HG03521 (cell line): Measurements from ENCODE around the gene GBF1.
"Not testable (repeated sequence)": the region's sequence is repeated elsewhere in the genome, so short reads cannot be mapped to it uniquely, and the experiment has no call there.

Experiments
- ATAC-seq: cut with Tn5 transposase; IDR thresholded peaks from one replicate; pipeline ENCODE4 v1.9.1; 2021; ENCODE audit warnings: mild to moderate bottlenecking, moderate library complexity; ENCODE audit not compliant: unreplicated experiment

GBF1 gene

DNA sequence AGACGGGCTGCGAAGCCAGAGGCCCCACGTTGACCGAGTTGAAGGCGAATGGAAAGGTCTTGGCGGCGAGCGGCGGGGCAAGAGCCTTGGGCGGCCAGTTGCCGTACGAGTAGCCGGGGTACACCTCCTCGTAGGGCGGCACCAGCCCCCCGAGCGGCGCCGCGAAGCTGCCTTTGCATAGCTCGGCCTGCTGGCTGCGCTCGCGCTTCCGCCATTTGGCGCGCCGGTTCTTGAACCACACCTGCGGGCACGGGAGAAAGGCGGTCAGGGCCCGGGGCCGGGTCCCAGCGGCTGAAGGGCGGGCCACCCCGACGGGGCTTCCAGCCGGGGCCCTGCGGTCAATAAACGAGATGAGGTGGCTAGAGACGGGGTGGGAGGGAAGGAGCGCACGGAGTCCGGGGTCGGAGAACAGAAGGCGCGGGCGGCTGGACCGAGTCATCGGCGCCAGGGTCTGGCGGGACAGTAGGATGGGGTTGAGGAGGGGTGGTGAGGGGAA, 14.4 kb upstream of the GBF1 start:
- ATAC-seq: no peak

DNA sequence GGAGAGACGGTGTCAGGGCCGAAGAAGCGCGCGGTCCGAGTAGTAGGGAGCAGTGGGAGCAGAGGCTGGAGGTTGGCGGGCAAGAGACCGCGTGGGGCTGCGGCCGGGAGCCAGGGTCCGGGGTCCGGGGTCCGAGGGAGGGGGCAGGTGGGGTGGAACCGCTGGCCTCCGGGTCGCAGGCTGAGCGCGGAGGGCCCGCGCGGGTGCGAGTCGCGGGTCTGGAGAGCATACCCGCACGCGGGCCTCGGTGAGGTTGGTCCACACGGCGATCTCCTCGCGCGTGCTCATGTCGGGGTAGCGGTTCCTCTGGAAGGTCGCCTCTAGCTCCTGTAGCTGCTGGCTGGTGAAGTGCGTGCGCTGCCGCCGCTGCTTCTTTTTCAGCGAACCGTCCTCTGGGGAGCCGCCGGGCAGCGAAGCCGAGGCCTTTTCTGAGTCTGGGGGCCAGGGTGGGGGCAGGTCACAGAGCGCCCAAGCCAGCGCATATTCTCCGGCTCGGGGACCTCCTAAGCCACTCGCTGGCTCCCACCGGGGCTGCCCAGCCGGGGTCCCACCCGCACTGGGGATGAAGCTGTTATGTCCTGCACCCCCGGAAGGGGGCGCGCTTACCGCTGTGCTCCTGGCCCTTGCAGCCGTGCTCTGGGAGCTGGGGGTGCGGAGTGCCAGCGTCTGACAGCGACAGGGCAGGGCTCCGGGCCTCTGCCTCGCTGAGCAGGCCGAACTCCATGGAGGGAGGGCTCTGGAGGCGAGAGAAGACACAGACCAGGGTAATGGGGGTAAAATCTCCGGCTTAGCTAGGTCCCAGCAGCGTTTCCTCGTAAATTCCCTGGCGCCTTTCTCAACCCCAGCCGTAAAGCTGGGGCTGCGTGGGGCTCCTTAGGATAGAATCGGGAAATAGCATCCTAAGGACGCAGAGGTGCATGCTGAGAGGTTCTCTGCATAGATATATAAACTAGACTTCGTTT, 13.7 kb upstream of the GBF1 start:
- no peak for ATAC-seq

DNA sequence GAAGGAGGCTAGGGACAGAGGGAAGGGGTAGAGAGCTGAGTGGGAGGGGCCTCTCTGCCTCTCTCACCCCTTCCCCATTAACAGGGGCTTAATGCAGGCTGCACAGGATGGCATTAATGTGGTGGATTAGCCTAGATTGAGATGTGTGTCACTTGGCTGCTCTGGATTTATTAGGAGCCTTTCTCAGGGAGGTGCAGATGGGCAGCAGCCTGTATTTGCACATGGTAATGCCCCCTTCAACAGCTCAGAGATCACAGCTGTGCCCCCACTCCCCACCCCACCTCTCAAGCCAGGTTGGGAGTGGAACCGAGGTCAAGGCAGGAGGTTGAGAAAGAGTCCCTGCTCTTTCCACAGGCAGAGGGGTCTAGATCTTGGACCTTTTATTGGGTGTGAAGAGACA, 11.3 kb upstream of the GBF1 start:
- ATAC-seq: no peak

DNA sequence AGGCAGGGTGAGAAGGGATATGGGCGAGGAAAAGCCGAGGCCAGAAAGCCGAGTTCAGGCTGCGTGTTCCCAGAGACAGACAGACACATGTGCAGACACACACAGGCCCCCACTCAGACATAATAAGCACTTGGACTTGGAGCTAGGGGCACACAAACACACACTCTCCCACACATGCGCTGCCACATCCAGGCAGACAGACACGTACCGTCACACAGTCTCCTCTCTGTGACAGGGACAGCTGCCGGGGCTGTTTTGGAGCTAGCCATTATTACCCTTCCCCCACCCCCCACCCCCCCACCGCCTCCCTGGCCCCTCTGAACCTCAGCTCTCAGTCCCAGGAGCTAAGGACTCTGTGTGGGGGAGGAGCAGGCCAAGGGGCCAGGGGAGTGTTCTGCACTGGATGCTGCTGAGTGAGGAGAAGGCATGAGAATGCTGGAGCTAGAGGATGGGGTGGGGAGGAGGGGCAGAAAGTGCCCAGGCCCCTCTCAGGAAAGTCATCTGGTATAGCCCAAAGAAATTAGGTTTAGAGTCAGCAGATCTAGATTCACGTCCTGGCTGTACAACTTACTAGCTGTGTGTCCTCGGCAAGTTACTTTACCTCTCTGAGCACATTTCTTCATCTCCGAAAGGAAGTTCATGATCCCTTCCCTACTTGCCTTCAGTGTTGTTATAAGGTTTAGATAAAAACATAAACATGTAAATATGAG, 10.3 kb upstream of the GBF1 start:
- ATAC-seq: no peak

DNA sequence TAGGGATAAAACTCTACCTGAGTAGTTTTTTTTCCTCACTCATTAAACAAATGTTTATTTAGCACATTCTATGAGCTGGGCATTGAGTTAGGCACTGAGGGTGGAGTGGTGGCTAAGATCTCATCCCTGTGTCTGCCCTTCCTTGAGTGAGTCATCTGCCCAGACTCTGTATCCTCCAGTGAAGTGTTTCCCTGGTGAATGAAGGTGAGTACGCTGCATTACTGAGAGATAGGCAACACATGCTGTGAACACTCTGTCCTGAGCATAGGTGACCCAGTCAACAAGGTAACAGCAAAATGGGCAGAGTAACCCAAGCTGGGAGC, 9.8 kb upstream of the GBF1 start:
- no peak for ATAC-seq

DNA sequence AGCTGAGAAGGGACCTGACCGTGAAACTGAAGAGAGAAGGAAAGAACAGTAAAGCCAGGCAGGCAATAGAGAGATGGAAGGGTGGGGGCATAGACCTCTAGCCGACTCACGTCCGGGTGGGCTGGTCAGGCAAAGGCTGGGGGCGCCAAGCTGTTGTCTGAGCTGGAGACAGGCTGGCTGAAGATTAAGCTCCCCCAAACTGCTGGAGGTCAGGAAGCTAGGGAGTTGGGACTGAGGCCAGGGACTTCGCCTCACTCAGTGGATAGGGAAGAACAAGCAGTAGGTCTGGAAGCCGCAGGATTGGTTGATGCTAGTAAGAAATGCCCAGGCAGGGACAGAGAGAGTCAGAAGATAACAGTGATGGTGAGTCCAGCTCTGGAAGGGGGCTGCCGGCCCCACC, 9.3 kb upstream of the GBF1 start:
- no peak for ATAC-seq

DNA sequence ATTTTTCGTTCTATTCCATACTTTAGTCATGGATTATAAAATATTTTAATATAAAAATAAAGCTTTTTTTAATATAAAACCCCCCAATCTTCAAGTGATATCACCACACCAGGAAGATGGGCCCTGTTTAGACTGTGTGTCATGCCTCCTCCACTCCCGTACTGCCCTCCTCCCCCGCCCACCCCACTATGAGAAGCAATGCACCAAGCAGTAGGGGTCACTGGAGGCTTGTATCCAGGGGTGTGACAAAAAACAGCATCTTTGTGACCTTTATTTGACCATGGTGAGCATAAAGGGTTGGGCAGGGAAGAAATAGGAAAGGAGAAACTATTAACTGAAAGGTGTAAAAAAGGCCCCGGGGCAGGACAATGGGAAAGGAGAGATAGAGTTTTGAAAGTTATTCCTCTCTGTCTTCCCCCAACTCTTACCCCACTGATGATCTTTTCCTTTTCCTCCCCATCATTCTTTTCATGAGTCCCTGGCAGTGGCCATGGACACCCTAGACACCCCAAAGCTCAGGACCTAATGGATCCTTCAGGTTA, 7.5 kb upstream of the GBF1 start:
- no peak for ATAC-seq

DNA sequence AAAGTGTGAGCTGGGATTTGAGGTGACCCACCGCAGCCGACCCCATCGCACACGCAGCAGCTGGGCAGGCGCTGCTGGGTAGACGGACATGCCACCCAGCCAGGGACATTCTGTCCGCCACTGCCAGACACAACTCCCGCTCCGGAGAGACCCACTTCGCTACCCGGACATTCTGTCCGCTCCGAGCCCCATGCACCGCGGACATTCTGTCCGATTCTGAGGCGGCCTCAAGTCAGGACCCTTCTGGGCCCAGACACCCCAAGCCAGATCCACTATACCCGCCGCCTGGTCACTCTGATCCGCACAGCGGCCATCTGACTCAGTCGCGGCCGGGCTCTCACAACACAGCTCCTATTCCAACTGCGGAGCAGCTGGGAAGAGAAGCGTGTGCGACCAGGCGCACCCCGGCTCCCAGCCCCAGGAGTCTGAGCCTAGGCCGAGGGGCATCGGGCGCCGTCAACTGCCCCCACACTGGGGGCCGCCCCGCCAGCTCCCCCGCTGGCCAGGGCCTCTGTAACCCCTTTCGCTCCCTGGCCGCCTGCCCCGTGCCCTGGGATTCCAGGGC, 4.8 kb upstream of the GBF1 start:
- no peak for ATAC-seq

DNA sequence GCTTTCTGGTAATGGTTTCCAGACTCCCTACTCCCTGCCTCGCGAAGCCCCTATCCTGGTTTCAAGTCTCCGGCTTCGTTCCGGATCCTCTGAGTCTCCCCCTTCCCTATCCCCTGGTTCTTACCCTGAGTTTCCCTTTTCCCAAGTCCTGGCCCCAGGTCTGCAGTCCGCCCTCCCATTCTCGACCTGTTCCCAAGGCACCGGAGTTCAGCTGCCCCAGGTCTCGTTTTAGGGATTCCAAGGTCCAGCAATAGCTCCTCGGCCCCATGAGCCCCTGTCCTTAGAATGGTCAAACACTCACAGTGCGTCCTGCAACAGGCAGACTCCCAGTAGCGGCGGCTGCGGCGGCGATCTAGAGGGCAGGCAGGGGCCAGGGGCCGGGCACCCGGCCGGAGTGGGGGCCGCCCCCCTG, 4.3 kb upstream of the GBF1 start:
- ATAC-seq: no peak

DNA sequence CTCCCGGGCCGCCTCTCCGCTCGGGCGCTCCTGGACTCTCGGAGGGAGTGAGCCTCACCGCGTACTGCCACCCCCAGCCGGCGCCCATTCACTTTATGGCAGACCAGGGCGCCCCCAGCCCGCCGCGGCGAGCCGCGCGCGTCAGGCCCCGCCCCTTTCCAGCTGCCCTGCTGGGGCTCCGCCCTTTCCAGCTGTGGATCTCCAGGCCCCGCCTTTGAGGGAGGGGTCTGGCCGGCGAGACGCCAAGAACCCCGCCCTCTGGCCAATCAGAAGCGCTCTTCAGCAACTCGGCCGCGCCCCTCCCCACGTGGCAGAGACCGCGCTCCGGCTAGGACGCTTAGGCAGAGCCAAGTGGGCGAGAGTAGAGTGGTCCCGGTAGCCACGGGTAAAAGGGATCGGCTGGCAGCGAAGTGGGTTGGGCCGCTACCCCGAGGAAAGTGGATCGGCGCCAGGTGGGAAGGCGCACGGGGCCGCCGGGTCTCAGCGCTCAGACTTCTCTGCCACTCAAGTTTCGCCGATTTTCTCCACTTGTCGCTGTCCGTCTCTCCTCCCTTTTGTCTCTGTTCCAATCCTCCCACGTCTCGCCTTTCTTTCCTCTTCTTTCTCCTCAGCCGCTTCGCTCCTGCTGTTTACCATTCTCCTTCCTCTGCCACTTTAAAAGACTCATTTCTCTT, 3.8 kb upstream of the GBF1 start, which contains the start of gene PITX3:
Gene PITX3, minus strand, starts transcription at position 69 of the 674 bp plus-strand sequence. CDS start 9,432 bp downstream, outside the sequence.
- ATAC-seq: peak; percentile 41

DNA sequence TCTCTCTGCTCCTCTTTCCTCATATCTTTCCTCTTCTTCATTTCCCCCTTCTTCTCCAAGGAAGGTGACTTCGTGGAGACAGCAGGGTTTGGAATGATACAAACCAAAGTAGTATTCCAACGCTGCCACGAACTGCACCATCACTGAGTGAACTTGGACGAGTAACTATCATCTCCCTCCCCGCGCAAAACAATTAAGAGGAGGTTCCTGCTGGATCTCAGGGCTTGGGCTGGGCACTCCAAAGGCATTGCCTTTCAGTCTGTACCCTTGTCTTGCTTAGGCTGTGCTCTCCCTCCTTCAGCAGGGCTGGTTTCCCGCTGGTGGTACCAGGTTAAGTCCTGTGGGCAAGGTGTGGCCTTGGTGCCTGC, 3.2 kb upstream of the GBF1 start:
- ATAC-seq: no peak

DNA sequence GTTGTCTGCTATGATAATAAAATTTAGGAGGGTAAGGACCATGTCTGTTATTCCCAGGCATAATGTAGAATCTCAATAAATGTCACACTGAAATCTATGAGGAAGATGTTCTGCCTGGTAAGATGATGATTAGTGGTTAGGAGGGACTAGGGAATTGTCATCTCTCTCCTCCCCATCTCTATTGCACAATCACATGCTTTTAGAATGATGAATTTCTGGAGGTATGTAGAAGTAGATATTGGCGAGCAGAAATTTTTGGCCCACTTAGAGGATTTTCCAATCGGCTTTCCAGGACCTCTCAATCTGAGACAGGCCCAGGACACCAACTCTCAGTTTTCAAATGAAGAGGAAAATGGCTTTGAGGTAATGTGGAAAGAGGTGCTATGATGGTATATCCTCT, 2.0 kb upstream of the GBF1 start:
- no peak for ATAC-seq

DNA sequence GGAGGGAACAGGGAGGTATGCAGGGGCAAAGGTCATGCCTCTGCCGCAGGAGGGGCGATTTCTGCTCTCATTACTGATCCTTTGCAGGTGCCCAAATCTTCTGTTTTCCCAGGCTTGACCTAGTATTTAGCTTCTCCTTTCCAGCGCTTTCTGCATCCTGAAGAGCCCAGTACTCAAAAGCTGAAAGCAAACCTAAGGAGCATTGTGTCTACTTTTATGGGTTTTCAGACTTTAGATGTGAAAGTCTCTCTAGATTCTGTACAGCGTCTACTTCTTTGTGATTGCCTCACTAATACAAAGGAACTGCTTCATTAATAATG, 560 bp downstream of the GBF1 start:
- no peak for ATAC-seq

DNA sequence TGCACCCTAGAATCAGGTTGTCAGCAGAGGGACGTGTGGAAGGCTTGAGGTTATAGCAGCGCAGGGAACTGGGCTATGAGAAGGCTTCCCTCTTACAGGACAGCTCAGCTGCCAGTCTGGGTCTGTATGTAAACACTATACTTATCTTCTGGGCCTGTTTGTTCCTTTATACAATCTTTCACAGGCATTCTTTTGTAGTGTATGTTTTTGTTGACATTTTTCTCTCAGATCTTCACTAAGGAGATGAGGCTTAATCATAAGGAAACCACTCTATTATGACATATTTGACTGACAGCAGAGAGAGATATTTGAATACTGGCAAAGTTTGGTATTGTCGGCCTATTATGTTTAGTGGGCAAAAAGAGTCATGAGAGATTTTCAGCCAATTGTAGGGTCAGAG, 929 bp downstream of the GBF1 start:
- ATAC-seq: no peak

DNA sequence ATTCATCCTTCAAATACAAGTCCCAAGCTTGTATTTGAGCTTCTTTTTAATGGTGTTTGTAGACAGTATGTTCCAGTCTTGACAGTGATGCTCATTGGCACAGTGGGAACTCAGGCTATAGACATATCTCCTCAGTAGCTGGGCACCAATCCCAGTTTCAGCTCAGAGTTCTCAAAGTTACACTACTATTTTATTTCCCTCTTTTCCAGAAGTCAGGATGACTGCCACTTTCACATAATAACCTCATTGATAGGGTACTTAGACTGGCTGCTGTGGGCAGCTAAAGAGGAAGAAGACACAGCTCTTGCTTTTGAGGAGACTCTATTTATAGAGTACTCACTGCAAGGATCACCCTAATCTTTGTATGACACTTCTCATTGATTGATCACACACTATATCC, 2.4 kb downstream of the GBF1 start:
- ATAC-seq: no peak

DNA sequence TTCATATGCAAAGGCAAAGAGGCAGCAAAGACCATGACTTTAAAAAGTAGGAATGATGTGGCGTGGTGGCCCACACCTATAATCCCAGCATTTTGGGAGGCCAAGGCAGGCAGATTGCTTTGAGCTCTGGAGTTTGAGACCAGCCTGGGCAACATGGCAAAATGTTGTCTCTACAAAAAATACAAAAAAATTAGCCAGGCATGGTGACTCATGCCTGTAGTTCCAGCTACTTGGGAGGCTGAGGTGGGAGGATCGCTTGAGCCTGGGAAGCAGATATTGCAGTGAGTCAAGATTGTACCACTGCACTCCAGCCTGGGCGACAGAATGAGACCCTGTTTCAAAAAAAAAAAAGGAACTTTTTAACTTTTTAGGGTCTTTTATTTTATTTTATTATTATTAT, 7.2 kb downstream of the GBF1 start:
- ATAC-seq: not testable (repeated sequence)

DNA sequence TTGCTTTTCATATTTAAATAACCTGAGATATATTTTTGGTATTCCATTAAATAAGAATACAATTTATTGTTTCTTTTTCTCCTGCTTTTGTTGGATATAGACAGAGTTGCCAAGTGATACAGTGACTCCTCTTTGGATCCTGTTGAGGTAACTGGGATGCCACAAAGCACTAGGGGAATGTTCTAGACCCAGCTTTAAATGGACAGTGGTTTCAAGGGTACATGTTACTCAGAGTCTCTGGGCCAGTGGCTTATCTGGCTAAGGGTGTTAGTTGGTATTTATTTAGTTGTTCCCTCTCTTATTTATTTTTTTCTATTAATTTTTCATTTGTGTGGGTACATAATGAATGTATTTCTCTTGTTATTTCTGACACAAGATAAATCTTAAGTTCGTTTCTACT, 9.1 kb downstream of the GBF1 start:
- ATAC-seq: no peak

DNA sequence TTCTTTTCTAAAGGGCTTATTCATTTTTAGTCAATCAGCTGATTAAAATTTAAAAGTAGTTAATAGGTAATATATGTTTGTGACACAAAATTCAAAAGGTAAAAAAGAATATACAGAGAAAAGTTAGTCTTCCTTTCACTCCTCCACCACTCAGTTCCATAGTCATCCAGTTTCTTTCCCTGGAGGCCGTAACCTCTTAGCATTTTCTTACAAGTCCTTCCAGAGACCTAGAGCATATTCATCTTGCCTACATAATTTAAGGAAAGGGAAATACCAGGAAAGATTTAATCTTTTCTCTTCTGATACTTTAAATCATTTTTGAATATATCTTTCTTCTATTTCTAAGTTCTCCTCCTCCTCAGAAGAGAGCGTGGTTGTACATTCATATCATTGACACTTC, 10.1 kb downstream of the GBF1 start:
- ATAC-seq: no peak

DNA sequence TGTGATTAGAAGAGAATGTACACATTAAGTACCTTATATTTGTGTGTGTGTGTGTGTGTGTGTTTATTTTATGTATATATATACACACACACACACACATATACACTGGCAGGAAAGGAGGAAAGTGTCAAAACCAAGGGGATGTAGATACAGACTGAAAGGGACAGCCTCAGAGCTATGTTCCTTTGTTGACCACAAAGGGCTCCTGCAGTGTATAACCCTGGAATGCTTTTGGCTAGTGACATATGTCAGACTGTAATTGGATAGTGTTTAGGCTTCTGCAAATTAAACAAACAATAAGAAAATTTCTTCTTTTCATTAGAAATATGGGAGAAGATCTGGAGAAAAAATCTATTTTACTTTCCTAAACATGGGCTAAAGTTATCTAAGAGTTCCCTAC, 15.9 kb downstream of the GBF1 start:
- ATAC-seq: no peak

DNA sequence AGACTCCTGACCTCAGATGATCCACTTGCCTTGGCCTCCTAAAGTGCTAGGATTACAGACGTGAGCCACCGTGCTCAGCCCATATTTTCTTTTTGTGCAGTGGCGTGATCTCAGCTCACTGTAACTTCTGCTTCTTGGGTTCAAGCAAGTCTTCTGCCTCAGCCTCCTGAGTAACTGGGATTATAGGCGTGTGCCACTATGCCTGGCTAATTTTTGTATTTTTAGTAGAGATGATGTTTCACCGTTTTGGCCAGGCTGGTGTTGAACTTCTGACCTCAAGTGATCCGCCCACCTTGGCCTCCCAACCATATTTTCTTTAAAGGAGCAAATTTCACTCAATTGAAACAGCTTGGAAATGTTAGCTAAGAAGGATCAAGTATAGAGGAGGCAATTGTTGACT, 16.5 kb downstream of the GBF1 start:
- ATAC-seq: no peak

DNA sequence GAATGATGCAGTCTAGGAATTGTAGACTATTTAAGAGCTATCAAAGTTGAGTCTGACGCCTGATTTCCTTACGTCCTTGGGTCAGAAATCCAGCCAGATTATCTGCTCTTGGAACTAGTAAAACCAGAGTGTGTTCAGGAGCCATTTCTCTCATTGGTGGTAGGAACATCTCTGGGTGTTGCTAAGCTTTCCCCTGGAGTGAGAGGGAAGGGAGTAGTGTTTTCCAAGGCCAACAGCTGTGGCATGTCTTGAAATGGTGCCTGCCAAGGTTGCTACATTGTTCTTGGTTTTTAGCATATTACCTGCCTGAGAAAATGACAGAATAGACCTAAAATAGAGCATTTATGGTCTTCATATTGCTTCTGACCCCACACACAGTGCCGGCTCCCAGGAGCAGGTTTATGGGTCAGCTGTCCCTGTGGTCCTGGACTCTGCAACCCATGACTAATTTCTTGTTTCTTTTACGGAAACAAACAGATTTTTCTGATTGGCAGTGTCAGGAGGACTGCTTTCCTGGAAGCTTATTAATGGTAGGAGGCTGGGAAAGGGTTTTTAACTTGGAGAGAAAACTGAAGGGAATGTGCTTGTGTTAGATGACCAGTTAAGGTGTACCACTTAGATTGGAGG, 17.5 kb downstream of the GBF1 start:
- no peak for ATAC-seq
